ENCODE results near the gene PODN.

- no peak for TF ChIP-seq CTCF (IDR thresholded peaks at IDR 0.05)
- no peak for TF ChIP-seq POLR2AphosphoS5 (IDR thresholded peaks at IDR 0.05; ENCODE audit: low read depth, low read length)
- TF ChIP-seq REST (IDR thresholded peaks at IDR 0.05; ENCODE audit: insufficient read depth in 1 of 2, low read depth in 2 of 2, low read length in 1 of 2) = no peak
- no peak for TF ChIP-seq TCF7L2 (IDR thresholded peaks at IDR 0.05; ENCODE audit: low read depth, low read length)
- no peak for TF ChIP-seq SIN3A (IDR thresholded peaks at IDR 0.05; ENCODE audit: borderline replicate concordance, insufficient read depth, low read depth, low read length)
Measured at GRCh38 chr1:53094533-53094919, 32.5 kb downstream of the PODN start.

All from Panc1 (cell line).